ENCODE results near the gene SPHK2.
A peak's percentile ranks its signal among the peaks of the same experiment; 100 is the strongest.
"Not testable (repeated sequence)": the region's sequence is repeated elsewhere in the genome, so short reads cannot be mapped to it uniquely, and the experiment has no call there.

SPHK2 gene

DNA sequence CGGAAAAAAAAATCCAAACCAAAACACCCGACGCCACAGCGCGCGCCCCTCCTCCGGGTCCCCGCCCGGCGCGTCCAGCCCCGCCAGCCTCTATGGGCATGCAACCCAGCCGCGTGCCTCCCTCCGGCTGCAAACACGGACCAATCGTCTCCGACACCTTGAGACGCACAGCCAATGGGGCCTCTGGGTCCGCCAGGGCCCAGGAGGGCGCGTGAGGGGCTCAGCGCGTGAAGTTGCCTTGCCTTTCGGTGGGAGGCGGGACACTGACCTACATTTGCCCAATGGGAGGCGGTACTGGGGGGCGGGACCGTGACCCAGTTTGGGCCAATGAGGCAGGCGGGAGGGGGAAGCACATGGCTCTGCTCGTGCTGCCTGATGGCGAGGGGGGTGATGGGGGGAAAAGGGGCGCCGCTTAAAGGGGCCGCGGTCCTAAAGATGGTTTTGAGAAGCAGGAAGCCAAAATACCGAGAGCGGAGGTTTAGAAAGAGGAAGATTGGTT, 18.2 kb downstream of the SPHK2 start:
- peak; percentile 98 for DNase-seq

DNA sequence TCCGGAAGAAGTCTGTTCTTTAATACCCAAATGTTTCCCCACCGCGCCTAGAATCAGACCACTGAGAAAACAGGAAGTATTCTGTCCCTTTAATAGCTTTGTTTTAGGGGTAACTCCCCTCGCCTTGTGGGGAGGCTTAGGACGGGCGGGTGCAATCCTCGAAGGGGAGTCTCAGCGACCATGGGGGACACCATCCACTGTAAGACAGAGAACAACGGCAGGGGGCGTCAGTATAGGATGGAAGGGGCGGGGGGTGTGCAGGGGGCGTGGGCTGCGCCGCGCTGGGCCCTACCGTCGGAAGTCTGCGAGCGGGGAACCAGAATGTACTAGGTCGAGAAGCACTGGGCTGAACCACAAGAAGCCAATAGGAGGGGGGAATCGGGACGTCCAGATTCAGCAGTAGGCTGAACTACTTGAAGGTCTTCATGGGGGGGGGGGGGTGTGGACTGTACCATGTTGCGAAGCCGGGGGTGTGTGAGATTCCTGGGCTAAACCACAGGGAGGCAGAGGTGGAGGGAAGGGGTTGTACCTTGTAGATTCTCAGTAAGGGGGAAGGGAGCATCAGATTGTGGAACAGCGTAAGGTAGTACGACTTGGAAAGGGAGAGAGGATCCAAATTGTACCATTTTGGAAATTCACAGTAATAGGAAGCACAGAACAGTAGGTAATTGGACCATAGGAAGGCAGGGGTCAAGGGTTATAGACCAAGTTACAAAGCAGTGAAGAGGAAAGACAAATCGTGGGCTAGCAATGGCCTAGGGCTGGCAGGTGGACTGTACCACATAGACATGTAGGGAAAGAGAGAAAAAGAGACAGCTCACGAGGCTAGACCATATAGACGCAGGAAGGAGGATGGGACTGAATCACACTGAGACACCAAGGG, 18.9 kb downstream of the SPHK2 start:
- DNase-seq: peak; percentile 89

DNA sequence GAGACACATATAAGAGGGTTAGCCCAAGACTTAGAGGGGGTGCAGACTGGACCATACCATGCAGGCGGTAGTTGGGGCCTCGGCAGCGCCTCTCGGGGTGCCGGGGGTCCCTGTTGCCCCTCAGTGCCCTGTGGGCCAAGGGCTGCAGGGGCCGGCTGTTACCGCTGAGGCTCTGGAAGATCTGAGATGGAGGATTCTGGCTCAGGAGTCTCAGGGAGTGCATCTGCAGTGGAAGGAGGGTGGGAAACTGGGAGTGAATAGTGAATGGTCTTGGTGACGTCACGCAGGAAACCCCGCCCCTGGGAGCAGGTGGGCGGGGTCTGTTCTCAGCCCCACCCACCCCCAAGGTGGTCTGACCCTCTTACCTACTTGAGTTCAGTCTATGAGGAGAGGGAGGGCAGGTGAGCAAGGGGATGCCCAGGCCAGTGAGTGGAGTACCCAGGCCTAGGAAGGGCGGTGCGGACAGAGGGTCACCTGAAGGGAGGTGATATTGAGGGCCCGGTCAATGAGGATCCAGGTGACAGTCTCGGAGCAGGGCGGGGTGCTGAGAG, 19.6 kb downstream of the SPHK2 start:
- DNase-seq: no peak

DNA sequence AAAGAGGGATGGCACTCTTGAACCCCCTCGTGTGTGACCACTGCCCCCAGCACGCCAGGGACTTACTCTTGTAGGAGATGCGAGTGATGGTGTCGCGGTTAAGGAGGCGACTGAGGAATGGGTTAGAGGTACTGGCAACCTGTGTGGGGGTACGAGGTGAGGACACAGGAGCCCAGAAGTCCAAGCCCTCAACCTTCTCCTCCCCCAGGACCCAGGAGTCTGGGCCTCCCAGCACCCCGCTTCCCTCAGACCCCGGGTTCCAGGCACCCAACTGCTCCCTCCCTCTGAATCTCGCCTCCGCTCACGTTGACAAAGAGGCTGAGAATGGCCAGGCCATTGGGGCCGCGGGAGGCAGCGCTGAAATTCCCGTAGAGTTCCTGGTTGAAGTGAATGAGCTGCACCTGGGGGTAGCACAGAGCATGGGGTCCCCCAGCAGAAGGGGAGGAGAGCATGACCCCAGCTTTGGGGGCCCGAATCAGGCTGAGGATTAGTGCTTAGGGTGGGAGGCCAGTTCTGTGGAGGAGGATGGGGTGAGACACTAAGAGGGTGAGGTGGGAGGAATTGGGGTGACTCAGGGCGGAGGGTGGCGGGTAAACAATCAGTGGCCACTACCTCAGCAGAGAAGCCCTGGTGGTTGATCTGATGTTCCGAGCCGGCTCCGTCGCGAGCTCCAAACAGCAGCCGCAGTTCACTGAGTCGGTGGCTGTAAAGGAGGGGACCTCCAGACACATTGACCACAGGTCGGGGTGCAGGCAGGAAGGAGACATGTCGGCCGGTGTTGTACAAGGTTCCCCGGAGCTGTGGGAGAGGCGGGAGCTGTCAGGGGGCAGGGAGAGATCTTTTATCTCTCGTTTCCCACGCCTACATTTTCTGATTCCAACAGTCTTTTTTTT, 20.4 kb downstream of the SPHK2 start:
- DNase-seq: no peak

DNA sequence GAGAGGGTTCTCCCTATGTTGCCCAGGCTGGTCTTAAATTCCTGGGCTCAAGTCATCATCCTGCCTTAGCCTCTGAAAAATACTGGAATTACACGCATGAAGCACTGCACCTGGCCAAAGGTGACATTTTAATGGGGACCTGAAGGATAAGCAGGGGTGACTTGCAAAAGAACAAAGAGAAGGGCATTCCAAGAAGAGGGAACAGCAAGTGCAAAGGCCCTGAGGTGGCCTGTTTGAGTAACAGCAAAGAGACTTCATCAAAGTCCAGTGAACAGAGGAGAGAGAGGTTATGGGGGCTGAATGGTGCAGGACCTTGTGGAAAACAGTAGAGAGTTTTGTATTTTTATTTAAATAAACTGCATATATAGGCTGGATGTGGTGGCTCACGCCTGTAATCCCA, 22.5 kb downstream of the SPHK2 start:
- DNase-seq: no peak

- no peak for DNase-seq
These were observed 23.6 kb downstream of the SPHK2 start for GRCh38 chr19:48642862-48643261.

- DNase-seq: no peak
These were observed 25.0 kb downstream of the SPHK2 start for GRCh38 chr19:48644355-48644754.

DNA sequence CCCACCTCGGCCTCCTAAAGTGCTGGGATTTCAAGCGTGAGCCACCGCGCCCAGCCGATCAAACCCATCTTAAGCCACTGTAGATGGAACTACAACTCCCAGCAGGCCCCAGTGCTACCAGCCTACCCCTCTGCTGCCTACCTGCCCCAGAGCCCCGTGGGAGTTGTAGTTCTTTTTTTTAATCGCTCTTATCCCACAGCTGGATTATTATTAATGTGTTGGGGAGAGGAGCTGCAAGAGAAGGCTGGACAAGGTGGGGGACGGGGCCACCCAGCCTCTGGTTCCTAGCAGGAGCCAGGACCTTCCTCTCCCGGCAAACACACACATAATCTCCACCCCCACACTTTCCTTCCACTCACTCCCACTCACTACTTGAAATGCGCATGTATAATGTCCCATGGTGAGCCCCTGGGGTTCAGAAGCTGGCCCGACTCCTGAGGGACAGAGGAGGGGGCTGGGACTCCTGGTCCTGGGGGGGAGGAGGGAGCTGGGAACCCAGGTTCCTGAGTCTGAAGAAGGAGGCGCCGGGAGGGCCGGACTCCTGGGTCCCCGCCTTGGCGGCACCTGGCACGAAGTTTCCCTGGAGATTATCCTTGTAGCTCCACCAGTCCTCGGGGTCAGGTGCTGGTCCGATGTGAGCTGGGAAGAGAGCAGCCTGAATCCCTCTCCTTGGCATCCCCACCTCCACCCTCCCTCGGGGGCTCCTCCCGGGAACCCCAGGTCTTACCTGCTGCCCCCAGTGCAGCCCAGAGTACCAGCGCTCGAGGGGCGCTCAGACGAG, 25.7 kb downstream of the SPHK2 start:
- peak; percentile 89 for DNase-seq

DNA sequence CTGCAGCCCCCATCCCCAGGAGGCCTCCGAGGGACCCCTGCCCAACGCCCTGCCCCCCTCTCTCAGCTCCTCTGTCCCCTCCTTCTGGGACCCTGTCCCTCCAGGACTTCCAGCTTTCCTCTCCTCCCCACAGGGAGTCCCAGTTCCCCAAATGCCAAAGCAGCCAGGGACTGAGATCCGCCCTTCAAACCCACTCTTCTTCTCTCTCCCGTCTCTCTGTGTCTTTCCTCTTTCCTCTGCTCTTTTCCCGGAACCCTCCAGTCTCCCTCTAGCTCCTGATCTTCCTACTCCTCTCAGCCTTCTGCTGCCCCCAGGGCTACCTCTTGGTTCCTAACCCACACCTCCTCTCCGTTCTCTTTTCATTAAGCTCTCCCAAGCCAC, 26.3 kb downstream of the SPHK2 start:
- no peak for DNase-seq

DNA sequence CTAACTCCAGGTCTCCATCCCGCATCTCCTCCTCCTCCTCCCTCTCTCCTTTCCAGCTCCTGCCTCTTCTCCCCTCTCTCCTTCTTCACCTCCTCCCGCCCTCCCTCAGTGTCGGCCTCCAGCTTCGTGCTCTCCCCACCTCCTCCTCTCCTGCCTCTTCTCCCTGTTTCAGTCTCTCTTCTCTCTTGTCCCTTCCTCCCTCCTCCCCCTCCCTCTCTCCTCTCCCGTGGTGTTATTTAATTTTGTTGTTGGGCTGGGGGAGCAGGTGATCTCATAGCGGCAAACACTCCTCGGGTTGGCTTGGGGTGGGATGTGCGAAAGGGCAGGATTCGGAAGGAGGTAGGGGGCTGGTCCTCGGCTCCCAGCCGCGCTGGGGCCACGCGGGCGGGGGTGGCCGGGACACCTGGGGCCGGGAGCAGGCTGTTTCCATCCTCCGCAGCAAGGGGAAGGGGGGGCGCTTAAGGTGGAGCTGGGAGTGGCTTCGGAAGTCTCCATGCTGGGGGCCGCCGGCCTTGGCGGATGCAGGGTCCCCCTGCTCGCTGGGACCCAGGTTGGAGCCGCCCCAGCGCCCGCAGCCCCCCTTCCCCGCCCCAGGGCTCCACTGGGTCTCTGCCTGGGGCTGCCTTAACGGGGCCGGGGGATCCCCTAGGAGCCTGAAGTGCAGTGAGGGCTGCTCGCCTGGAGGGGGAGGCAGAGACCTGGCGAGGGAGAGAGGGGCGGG, 26.9 kb downstream of the SPHK2 start, which contains the start of gene CA11:
Gene CA11, minus strand, starts transcription at position 187 of the 721 bp plus-strand sequence. CDS start 555 bp downstream, outside the sequence.
- DNase-seq: peak; percentile 97

GRCh38 chr19:48646722-48647216, 27.5 kb downstream of the SPHK2 start:
- no peak for DNase-seq

DNA sequence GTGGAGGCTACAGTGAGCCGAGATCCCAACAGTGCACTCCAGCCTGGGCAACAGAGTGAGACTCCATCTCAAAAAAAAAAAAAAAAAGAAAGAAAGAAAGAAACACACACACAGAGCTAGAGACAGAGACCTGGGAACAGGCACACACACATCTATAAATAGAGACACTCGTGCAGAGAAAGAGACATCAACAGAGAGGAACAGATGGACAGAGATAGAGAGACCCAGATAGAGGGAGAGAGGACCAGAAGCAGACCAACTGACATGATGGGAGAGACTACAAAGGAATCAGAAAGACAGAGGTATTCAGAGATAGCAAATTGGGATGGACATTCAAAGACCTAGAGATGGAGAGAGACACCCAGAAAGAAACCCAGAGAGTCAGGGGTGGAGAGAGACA, 28.8 kb downstream of the SPHK2 start:
- DNase-seq: peak; percentile 55

- DNase-seq: no peak
These were observed 31.8 kb downstream of the SPHK2 start for GRCh38 chr19:48650974-48651682.

- DNase-seq: no peak
These were observed 32.4 kb downstream of the SPHK2 start for GRCh38 chr19:48651683-48652048.

DNA sequence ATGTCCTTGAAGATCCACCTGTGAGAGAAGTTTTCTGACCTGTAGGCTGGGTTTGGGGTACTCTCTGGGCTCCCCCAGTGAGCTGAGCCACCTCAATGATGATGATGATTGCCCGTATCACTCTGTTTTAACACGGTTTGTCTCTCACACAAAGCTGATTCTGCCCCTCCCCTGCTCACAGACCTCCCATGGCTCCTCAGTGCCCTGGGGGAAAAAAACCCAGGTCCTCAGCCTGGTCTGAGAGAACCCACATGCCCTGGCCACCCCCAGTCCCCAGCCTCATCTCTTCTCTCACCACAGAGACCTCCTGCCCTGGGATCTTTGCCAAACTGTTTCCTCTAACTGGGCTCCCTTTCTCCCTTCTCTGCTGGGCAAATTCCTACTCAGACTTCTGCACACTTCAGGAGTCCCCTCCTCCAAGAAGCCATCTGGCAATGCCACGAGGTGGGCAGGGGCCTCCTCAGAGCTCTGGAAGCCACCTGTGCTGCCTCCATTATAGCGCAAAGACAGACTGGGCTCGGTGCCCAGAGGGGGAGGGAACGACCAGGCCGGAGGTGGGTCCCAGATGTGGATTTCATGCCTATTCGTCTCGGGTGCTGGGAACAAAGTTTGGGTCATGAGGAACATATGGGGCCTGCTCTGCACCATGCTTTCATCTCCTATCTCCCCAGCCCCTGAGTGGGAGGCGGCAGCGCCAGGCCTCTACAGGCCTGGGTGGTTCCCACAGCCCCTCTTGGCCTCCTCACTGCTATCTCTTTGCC, 35.2 kb downstream of the SPHK2 start:
- DNase-seq: peak; percentile 99

- DNase-seq: peak; percentile 49
These were observed 37.7 kb downstream of the SPHK2 start for GRCh38 chr19:48656840-48657474.

DNA sequence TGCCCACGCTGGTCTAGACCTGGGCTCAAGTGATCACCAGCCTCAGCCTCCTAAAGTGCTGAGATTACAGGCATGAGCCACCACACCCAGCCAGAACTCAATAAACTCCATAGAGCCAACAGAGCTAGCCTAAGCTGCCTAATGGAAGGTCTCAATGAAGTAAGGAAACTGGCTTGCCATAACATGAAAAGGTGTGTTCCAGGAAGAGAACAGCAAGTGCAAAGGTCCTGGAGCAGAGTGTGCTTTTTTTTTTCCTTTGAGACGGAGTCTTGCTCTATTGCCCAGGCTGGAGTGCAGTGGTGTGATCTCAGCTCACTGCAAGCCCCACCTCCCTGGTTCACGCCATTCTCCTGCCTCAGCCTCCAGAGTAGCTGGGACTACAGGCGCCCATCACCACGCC, 38.5 kb downstream of the SPHK2 start:
- not testable (repeated sequence) for DNase-seq

GRCh38 chr19:48658483-48658882, 39.2 kb downstream of the SPHK2 start:
- DNase-seq: no peak

DNA sequence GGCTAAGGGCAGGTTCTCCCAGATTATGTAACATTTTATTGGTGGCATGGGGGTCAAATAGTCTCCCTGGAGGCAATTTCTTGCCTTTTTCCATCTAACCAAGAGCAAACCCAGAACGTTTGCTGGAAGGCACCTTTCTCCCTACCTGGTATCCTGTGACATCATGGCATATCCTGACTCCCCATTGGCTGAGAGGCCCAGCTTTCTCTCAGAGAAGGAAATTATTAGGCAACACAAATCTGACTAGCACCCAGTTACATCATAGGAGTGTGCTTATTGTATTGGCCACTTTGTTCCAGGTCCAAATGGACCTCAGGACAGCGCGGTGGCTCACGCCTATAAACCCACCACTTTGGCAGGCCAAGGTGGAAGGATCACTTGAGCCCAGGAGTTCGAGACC, 40.5 kb downstream of the SPHK2 start:
- DNase-seq: no peak
